ENCODE measurements around the gene MT1H.
"Not testable (repeated sequence)": the region's sequence is repeated elsewhere in the genome, so short reads cannot be mapped to it uniquely, and the experiment has no call there.

MT1H gene

DNA sequence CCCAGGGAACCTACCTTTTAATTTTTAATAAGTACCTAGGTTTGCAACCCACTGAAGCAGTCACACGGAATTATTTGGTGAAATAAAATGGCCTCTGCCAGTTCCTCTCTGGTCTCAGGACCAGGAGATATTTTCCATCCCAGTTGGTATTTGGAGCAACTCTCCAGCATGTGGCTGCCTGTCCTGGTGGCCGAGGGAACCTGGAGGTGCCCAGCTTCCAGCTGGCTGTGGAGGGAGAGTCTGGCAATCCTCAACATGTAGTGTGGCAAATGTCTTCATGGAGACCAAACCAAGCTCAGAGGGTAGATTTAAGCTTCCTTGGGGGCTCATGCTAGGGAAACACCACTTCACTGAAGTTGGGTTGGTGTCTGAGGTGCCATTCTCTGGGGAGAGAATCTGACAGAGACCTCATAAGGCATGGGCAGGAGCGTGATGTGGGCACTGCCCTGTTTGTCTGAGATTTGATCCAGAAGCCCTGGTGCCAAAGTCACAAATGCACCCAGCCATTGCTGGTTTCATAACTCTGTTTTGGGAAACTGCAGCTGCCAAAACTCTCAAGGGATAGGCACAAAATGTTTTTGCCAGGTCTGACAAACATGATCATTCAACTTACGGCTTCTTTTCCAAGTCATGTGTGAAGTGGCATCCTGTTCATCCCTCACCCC, 15.4 kb downstream of the MT1H start:
- DNase-seq, result no peak

DNA sequence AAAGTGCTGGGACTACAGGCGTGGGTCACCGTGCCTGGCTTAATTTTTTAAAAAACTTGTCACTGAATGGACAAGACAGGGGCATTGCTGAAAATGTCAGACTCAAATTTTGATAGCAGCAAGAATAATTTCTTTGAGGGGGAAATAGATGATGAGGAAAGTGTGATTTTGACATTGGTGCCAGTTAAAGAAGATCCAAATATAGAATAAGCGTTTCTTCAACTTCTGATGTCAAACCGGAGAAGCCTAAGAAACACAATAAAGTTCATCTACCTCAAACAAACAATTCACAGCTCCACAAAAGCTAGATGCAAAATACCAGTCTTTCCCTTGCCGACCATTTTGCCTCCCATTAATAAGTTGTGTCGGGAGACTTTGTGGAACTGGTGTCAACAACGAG, 17.1 kb downstream of the MT1H start:
- DNase-seq, result no peak

DNA sequence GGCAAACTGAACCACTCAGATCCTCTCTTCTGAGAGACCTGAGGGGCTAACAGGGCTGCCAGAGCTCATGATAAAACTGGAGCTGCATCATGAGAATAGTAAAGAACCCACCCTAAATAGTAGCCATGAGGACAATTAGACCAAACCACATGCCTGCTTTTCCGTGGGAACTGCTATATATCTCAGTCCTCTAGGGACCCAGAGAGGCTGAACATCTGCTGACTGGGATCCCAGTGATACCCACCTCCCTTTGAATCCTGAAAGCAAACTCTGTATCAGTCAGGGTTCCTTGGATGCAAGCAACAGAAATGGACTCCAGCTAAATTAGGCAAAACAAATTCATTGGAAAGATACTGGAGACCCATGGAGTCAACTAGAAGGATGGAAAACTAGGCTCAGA, 19.1 kb downstream of the MT1H start:
- DNase-seq, result no peak

DNA sequence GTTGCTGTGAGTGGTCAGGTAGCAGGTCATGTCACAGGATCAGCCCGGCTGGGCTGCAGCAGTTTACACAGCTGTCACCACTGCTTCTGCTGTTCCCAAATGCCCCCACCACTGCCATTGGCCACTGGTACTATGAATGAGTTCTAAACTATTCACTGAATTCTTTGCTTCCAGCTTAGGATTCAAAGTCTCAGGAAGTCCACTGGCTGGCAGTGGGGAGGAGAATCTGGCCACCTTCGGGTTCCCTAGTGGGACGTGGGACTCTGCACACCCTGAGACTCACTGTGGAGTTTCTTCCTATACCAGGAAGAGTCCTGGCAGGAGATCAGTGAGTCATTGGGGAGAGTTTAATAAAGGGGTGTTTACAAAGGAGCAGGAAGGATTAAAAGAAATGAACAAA, 19.6 kb downstream of the MT1H start:
- no peak for DNase-seq

DNA sequence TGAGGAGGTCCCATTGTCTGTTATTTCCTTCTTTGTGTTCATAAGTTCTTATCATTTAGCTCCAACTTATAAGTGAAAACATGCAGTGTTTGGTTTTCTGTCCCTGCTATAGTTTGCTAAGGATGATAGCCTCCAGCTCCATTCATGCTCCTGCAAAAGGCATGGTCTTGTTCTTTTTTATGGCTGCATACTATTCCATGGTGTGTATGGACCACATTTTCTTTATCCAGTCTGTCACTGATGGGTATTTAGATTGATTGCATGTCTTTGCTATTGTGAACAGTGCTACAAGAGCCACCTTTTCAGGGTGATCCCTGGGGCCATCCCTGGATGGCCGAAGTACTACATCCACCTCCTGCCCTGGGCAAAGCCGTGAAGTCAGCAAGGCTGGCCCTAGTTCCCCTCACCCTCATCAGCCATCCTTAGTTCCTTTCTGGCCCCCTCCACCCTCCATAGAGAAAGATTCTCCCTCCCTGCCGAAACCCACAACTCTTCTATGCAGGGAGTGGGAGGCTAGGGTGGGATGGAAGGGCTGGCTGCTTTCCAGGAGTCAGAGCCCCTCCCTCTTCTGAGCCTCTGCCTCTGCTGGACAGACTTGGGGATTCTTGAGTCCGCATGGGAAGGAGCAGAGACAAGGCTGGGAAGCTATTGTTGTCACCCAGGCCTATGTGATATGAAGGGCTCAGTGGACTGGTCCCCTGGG, 21.0 kb downstream of the MT1H start:
- DNase-seq, result no peak

DNA sequence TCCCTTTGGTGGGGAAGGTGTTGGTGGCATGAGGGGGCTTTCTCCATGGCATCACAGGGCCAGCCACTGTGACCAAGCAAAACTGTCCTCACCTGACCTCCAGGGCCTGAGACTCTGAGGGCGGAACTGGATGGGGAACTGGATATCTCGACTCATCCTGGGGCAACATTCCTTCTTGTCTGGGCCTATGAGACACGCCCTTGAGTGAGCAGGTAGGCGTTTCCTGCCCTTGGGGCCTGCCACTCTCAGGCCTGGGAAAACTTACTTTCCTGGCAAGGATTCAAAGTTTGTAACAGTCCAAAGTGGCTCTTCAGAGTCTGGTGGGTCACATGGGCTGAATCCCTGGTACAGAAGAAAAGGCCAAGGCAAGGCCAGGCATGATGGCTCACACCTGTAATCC, 22.3 kb downstream of the MT1H start:
- no peak for DNase-seq

DNA sequence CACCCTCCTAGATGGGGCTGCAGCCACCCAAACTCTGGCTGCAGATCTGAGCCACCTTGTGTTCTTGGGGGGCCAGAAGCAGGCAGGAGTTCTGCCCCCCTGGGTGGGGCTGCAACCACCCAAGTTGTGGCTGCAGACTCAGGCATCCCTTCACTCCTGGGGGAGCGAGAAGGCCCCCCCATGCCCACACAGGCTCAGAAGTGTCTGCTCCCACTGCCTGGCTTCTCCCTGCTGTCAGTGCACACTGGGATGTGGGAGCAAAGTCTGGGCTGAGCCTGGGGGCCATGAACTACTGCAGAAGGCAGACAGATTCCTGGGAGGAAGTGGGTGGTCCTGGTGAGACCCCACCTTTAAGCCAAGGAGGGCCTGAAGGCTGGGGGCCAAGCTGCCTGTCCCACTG, 25.6 kb downstream of the MT1H start:
- DNase-seq, result no peak

DNA sequence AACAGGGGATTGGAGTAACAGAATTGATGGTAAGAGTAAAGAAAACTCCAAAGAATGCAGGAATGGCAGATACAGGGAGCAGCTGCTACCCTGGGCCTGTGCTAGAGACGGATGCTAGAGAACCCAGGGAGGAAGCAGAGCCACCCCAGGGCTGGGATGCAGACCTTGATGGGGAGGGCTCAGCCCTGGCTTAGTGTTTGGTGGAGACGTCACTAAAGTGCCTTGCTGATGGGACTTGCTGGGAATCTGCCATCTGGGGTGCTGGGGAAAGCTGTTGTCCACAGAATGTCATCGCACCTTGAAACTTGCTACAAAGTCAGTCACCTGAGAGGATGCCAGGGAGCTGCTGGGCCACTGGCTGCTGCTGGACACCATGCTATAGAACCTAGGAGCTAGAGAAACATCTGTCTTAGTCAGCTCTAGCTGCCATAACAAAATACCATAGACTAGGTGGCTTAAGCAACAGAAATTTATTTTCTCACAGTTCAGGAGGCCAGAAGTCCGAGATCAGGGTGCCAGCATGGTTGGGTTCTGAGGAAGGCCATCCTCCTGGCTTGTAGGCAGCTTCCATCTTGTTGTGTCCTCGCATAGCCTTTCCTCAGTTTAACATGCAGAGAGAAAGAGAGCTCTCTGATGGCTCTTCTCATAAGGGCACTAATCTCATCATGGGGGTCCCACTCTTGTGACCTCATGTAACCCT, 28.0 kb downstream of the MT1H start:
- DNase-seq, result no peak

DNA sequence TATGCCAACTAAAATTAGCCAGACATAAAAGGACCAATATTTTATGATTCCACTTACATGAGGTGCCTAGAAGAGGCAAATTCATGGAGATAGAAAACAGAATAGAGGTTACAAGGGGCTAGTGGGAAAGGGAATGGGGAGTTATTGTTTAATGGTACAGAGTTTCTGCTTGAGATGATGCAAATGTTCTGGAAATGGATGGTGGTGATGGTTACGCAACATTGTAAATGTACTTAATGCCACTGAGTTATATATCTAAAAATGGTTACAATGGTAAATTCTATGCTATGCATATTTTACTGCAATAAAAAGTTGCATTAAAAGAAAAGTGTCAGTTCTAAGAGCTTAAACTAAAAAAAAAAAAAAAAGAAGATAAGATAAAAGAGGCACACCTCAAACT, 30.6 kb downstream of the MT1H start:
- no peak for DNase-seq

DNA sequence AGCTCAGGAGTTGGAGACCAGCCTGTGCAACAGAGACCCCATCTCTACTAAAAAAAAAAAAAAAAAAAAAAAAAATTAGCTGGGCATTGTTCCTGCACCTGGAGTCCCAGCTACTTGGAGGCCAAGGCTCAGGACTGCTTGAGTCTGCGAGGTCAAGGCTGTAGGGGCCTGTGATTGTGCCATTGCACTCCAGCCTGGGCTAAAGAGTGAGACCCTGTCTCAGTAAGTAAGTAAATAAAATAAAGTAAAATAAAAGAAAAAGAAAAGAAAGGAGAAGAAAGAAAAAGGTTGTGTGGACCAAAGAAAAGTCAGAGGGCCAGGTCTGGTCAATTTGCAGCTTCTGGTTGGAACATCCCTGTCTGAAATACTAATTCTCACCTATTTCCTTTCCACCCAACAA, 31.0 kb downstream of the MT1H start:
- no peak for DNase-seq

DNA sequence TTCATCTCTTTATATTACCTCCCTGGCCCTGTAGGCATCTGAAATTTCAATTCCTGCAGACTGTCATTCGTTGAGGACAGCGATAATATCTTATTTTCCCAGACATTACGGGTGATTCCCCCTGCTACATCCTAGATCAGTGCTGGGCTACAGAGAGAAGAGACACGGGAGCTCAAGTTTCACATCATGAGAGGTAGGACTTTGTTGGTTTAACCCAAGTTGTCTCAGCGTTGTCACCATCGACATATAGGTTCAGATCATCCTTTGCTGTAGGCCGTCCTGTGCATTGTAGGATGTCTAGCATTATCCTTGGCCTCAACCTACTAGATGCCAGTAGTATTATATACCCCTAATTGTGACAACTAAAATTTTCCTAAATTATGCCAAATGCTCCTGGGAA, 31.9 kb downstream of the MT1H start:
- DNase-seq, result no peak

DNA sequence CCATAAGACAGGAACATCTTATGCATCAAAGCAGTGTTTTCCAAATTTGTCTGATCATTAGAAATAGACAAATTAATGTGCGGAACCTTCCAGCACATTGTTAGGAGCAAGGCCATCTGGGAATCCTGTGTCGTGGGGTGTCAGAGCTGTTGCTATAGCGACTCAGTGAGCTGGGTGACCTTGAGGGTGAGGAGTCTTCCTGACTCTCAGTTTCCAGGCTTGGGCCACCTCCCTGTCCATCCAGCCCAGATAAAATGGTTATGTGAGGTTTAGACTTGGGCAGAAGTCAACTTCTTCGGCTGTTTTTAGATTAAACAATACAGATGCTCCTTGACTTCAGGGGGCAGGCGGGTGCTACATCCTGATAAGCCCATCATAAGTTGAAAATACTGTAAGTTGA, 33.2 kb downstream of the MT1H start:
- DNase-seq, result no peak

DNA sequence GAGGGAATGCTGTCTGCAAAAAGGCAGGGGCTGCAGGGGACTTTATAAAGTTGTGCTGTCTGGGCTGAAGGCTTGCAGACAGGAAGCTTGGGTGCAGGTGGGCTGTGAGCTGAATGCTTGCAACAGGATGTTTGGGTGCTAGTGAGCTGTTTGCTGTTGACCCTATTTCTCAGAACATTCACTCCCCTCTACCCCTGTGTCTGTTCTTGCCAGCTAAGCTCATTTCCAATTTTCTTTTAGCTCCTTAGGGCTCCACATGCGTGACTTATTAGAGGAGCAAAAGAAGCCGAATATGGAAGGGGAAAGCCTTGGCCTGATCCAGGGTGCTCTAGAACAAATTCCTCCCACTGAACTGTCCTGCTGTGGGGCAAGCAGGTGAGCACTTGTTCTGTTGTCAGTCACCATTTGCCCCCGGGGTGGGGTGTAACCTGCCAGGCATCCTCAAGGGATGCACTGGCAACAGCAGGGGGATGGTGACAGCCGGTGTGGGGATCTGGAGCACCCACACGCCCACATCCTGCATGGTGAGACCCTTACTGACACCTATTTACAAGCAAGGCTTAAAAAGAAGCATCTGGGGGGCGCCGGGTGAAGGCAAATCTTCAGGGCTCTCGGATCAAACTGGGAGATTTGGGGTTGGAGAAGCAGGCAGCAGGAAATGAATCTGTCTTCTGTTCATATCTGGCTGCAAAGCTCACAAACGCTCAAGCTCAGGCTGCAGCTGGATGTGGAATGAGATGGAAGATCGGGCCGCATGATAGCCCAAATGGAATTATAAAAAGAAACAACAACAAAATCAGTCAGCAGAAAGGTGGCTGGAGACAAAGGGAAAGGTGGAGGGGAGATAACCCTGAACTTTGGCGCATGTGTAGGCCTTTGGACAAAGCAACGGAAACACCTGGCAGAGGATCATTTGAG, 39.2 kb downstream of the MT1H start:
- DNase-seq, result peak; percentile 35

DNA sequence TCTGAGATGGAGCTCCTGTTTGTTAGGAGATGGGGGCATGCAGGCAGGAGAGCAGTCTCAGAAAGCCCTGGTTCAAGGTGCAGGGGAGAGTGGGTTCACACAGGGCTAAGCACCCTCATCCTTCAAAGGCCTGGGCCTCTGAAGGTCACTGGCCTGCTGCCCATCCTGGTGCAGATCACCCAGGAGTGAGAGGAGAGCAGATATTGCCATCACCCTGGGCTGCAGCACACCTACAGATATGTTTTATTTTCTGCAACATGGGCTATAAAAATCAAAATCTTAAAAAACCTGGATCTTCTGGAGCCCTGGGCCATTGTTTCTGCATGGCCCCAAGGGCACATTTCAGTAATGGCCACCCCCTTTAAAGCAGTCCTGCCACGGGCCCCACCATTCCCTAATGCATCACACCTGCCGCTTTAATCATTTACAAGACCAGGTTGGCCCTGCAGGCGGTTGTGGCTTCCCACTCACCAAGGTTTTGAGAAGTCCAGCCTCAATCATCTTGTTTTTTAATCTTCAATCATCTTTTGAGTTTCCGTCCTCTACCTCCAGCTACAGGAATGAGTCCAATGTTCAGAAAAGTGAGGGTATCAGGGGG, 39.9 kb downstream of the MT1H start:
- no peak for DNase-seq

DNA sequence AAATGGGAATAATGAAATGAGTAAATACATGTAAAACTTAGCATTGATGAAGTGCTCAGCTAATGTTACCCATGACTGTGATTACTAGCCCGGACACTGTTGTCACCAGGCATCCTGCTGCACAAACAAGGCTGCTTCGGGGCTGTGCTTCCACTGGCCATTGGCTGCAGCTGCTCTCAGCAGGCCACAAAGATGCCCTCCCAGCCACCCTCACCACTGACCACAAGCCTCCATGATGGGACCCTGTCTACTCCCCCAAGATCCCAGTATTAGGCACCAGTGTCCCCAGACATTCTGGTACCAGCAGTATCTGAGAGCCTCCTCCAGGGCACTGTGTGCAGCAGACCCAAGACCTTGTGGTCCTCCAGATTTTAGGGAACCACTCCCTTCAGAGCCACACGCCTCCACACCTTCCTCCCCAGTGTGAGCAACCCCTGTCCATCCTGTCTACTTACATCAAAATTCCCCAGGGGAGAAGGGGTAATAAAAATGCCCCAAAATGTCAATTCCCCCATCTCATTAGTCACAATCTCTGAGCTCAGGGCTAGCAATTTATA, 40.6 kb downstream of the MT1H start:
- no peak for DNase-seq

DNA sequence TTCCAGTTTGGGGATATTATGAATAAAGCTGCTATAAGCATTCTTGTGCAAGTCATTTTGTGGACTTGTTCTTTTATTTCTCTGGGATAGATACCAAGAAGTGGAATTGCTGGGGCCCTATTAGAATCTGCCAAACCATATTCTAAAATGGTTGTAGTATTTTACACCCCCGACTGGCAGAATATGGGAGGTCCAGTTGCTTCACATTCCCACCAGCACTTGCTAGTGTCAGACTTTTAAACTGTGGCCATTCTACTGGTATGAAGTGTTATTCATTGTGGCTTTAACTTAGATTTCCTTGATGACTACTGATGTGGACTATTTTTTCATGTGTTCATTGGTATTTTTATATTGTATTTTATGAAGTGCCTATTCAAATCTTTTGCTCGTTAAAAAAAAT, 42.2 kb downstream of the MT1H start:
- no peak for DNase-seq

DNA sequence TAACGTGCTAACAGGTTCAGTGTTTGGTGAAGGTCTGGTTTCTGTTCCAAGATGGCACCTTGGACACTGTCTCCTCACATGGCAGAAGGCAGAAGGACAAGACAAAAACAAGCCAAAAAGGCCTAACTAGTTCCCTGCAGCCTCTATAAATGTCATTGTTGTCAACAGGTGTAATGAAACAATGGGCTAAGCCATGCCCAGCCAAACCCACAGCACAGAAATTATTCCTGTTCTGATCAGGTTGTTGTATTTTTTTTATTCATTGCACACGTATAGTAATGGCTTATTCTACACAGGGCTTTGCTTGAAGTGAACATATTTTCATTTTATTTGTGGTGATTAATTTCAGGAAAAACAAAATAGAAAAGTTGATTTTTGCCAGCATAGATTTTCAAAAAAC, 44.2 kb downstream of the MT1H start:
- DNase-seq, result no peak

DNA sequence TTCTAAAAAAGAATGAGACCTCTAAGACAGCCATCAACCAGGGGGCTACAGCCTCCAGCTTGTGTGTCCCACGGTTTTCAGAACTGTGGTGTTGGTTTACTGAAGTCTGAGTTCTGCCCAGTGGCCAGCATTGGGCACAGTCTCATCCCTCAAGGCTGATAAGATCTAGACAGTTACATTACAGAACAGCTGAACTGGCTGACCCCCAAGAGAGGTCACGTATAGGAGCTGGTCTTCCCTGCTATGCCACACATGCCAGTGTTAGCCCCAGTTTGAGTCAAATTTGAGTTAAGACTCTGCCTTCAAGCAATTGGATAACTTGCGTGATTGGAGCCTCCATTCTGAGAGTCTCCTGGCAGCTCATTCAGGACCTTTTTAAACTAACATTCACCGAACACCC, 45.5 kb downstream of the MT1H start:
- no peak for DNase-seq

DNA sequence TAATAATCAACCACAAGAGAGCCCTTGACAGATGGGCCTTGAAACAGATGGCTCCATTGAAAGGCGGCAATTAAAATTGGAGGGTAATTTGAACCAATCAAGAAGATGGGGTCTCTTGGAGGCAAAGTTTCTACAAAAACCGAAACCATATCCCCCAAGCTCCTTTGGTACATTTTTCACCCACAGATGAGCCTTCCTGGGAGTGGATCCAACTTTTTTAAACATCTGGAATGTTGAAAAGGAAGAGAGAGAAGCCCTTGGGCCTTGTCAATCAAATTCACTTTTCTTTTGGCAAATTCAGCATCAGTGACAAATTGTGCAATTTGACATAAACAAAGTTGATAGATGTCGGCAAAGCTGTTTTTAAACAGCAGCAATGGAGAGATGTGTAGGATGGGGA, 47.1 kb downstream of the MT1H start:
- DNase-seq, result no peak

DNA sequence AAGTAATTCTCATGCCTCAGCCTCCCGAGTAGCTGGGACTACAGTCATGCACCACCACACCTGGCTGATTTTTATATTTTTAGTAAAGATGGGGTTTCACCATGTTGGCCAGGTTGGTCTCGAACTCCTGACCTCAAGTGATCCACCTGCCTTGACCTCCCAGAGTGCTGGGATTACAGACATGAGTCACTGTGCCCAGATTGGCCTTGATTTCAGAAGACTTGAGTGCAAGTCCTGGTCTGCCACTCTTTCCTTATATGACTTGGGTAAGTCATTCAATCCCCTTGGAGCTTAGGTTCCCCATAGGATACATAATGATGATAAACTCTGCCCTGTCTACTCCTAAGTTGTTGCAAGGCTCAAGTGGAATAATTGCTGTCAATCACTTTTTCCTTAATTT, 47.9 kb downstream of the MT1H start:
- not testable (repeated sequence) for DNase-seq
